Lung microvascular endothelial cell (primary cell): ENCODE results near the gene CAPRIN2. TPM values are rescaled to one million over a fixed set of nuclear protein-coding genes. Genes with fewer than 3 reads are reported as not detected.

ENCODE experiments used
- DNase-seq, 2 donors: peaks; one replicate each; pipeline versions ENCODE4 v3.0.0 to v3.0.0-alpha.2; 2010; ENCODE audit warnings: low read depth in 2 of 2
- total RNA-seq: library from RNA; depleted of rRNA; stranded (reverse); fragments of >200 nt; gene quantifications from 2 replicates; pipeline ENCODE4 v1.2.1, GENCODE V29; 2014

Gene CAPRIN2, protein sequence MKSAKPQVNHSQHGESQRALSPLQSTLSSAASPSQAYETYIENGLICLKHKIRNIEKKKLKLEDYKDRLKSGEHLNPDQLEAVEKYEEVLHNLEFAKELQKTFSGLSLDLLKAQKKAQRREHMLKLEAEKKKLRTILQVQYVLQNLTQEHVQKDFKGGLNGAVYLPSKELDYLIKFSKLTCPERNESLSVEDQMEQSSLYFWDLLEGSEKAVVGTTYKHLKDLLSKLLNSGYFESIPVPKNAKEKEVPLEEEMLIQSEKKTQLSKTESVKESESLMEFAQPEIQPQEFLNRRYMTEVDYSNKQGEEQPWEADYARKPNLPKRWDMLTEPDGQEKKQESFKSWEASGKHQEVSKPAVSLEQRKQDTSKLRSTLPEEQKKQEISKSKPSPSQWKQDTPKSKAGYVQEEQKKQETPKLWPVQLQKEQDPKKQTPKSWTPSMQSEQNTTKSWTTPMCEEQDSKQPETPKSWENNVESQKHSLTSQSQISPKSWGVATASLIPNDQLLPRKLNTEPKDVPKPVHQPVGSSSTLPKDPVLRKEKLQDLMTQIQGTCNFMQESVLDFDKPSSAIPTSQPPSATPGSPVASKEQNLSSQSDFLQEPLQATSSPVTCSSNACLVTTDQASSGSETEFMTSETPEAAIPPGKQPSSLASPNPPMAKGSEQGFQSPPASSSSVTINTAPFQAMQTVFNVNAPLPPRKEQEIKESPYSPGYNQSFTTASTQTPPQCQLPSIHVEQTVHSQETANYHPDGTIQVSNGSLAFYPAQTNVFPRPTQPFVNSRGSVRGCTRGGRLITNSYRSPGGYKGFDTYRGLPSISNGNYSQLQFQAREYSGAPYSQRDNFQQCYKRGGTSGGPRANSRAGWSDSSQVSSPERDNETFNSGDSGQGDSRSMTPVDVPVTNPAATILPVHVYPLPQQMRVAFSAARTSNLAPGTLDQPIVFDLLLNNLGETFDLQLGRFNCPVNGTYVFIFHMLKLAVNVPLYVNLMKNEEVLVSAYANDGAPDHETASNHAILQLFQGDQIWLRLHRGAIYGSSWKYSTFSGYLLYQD
- total RNA-seq = 7.8 and 9.5 TPM in 2 replicates

DNA sequence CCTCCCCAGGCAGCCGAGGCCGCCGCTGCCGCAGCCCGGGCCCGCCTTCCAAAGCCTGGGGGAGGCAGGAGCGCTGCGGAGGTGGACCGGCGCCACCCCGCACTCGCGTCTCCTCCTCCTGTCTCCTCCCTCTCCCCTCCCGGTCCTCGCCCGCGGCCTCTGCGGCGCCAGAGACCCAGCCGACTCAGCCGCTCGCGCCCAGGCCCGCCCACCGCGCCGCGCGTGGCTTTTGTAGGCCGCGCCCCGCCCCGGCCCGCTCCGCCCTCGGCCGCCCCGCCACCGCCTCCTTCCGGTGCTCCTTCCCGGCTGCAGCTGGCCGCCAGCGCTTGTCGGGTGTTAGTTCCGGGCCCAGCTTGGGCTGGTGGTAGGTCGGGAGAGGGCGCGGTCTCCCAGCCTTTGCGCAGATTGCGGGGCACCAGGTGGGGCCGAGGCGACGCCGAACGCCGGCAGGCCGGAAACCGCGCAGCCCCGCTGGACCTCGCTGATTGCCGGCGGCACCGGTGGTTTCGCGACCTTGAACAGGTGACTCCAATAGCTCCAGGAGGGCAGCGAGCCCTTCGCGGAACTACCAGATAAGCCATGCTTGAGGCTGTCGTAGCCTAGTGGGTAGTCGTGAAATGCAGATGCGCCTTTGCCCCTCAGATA is at the start of gene CAPRIN2:
TSS of gene CAPRIN2 (minus strand) at position 202 of the 645 bp plus-strand sequence. CDS start 1,431 bp downstream, outside the sequence.
- peak; percentile 95 to 97 for DNase-seq

DNA sequence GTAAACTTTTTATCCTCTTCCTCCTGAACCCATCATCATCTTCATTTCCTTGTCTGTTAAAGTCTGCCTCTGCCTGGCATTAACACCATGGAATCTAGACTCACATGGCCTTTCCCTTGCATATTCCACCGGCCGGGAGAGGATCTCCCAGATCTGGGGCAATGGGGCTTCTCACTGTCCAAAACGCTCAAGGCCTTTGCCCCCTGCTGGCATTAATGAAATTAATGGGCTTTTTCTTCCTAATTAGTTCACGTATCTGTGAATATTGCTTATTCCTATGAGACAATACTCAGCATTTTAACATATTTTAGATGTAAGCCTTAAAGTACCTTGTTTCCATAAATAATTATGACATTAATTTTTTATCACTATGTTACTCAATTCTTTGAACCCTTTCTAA is 42.9 kb upstream of the CAPRIN2 start:
- no peak for DNase-seq

DNA sequence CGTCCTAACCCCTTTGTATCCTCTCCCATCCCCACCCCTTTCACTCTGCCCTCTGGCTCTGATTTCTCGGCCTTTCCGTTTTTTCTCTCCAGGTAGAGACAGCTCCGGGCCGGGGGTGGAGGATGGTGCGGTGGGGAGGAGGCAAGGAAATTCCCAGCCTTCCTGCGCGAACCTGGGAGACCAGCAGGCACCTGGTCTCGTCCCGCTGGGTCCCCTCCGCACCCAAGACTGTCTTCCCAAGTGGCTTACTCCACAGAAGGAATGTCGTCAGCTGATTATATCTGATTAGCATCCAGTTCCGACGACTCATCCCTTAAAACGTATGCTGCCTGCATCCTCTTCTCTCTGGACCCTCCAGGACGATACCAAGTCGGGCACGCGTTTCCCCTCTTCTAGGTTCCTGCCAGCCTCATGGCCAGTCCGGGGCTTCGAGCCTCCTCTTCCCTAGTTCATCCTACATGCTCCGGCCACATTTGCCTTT is 42.2 kb upstream of the CAPRIN2 start:
- peak in 1 of 2 donors; percentile 48 for DNase-seq

- DNase-seq = peak; percentile 26 to 54
Observed at GRCh38 chr12:30796313-30796780, 41.6 kb upstream of the CAPRIN2 start.

- DNase-seq = peak; percentile 59 to 87
Observed at GRCh38 chr12:30795410-30796312, 40.9 kb upstream of the CAPRIN2 start.

- DNase-seq = peak; percentile 50 to 93
Observed at GRCh38 chr12:30794591-30795409, 40.0 kb upstream of the CAPRIN2 start.

GRCh38 chr12:30794020-30794419 is 39.3 kb upstream of the CAPRIN2 start:
- no peak for DNase-seq

- peak; percentile 17 to 28 for DNase-seq
Observed at GRCh38 chr12:30792648-30793499, 38.1 kb upstream of the CAPRIN2 start.

- DNase-seq = no peak
Observed at GRCh38 chr12:30792085-30792484, 37.3 kb upstream of the CAPRIN2 start.

DNA sequence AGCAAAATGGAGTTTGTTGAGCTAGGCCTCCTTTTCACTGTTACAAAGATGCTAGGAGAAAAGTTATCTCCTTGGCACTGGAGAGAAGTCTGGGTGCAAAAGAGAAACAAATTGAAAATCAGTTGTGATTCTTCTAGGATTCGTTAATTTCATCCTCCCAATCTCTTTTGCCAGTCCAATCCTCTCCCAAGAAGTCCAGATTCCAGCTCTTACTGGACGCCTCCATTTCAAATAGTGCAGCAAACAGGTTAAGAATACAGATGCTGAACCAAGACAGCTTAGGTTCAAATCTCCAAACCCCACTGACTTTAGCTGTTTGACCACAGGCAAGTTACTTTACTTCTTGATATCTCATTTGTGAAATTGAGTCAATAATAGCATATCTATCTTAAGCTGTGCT is 34.0 kb upstream of the CAPRIN2 start:
- DNase-seq = no peak

- DNase-seq = no peak
Observed at GRCh38 chr12:30785630-30786029, 30.9 kb upstream of the CAPRIN2 start.

GRCh38 chr12:30784508-30784907 is 29.8 kb upstream of the CAPRIN2 start:
- no peak for DNase-seq

- no peak for DNase-seq
Observed at GRCh38 chr12:30783946-30784345, 29.2 kb upstream of the CAPRIN2 start.

DNA sequence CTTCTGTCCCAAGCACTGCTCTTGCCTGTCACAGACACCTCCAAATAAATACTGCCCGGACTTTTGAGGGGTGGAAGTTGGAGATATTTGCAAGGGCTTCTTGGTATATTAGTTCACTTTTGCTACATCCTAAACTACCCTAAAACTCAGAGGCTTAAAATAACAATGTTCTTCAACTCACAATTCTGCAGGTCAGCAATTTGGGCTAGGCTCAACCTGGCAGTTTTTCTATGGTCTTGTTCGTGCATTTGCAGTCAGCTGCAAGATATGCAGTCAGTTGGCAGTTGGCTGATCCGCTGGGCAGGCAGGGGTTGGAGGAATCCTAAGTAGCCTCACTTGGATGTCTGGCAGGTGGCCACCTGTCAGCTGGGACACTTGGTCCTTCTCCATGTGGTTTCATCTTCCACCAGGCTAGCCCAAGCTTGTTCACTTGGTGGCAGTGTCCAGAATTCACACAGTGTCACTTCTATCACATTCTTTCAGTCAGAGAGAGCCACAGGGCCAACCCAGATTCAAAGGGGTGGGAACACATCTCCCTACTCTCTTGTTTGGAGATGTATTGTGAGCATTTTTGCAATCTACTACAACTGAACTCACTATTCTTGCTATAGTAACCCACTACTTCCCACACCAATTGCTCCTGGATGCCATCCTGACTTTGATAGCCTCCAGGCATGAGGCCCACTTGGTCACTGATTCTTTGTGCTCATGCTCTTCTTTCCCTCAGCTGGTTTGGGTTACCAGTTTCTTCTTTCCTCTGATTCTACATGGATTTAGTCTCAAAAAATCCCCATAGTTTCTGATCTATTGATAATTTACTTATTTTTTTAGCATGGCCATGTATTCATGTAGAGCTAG is 27.8 kb upstream of the CAPRIN2 start:
- no peak for DNase-seq

DNA sequence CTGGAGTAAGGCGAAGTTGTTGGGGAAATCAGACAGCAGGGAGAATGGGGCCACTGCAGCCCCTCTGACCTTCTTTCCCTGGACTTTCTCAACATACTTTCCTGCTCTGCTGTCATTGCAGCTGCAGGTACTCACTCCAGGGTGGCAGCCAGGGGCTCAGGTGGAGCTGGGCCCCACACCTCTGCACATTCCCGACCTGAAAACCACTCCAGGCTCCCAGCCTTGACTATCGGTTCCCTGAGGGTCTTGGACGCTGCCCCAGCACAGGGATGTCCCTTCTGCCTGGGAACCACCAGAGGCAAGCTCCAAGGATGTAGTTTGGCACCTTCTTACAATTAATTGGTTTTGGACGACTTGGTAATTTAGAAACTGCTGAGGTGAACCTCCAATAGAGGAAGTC is 24.8 kb upstream of the CAPRIN2 start:
- DNase-seq = no peak

DNA sequence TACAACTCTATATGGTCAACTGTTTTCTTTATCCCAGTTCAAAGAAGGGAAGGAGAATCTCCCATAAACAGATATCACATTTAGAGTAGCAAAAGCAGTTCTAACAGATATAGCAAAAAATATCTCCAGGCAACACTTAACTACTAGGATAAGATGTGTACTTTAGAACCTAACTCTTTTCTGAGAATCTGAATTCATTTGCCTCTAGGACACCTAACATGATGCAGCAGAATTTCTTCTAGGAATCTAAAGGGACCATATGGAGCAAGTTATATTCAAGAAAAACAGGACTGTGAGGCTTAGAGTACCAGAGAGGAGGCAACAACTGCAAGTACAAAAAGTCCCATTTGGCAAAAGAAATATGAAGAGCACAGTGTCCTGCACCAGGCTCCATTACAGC is 24.4 kb upstream of the CAPRIN2 start:
- no peak for DNase-seq

GRCh38 chr12:30774599-30774998 is 19.8 kb upstream of the CAPRIN2 start:
- no peak for DNase-seq
